Measurements from ENCODE around the gene SPRR5. TPM values are rescaled to one million over a fixed set of nuclear protein-coding genes. Genes with fewer than 3 reads are reported as not detected.

SPRR5 gene
- total and polyA plus RNA-seq, 11 donors: not detected

DNA sequence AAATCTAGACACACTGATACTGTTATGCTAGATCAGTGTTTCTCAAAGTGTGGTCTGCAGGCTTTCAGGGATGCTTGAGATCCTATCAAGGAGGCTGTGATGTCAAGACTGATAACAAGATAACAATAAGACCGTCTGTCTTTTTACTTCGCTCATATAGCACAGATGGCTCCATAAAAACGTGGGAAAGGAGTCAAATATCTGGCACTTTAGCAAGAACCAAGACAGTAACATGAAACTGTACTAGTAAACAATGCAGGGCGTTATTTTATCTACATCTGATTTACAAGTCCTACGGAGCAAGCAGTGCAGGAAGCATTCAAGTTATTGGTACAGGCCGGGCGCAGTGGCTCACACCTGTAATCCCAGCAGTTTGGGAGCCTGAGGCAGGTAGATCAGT, 50.9 kb downstream of the SPRR5 start:
- H3K27ac ChIP-seq: no peak overlapping the region
- WGBS, 4 donors: 40 to 44% (median 43%) methylated on average over 7 of the region's 7 CpGs
- intact Hi-C loops (cut with DNase I): no loop called here
- no peak overlapping the region for H3K4me3 ChIP-seq
- DNase-seq: no peak
- H3K36me3 ChIP-seq: no peaks in the 10 kb centered on the region
- H3K9me3 ChIP-seq: peaks cover 0 to 14% (median 0%) of the 10 kb centered on the region in 12 donors
- H3K27me3 ChIP-seq: peaks cover 0 to 6% (median 0%) of the 10 kb centered on the region in 9 donors
- H3K4me1 ChIP-seq: no peaks in the 10 kb centered on the region
- no peak for ATAC-seq
- TF ChIP-seq POLR2A (IDR thresholded peaks at IDR 0.05): no peak
- TF ChIP-seq, protein P1, sequence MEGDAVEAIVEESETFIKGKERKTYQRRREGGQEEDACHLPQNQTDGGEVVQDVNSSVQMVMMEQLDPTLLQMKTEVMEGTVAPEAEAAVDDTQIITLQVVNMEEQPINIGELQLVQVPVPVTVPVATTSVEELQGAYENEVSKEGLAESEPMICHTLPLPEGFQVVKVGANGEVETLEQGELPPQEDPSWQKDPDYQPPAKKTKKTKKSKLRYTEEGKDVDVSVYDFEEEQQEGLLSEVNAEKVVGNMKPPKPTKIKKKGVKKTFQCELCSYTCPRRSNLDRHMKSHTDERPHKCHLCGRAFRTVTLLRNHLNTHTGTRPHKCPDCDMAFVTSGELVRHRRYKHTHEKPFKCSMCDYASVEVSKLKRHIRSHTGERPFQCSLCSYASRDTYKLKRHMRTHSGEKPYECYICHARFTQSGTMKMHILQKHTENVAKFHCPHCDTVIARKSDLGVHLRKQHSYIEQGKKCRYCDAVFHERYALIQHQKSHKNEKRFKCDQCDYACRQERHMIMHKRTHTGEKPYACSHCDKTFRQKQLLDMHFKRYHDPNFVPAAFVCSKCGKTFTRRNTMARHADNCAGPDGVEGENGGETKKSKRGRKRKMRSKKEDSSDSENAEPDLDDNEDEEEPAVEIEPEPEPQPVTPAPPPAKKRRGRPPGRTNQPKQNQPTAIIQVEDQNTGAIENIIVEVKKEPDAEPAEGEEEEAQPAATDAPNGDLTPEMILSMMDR (IDR thresholded peaks at IDR 0.05): no peak

DNA sequence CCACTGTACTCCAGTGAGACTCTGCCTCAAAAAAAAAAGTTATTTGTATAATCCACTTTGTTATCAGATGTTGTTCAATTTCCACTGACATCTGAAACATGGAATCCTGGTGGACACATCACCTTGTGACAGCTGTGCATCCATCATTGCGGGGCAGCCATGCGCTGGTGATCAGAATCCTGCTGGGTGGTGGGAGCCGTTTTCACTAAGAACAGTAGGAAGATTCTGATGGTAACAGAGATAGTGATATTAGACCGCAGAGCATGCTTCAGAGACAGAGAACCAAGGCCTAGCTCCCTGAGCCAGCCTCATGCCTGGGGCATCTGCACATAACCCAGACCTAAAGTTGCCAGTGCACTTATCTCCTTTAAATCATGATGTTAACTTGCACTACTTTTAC, 51.5 kb downstream of the SPRR5 start:
- ATAC-seq: no peak
- H3K36me3 ChIP-seq: no peaks in the 10 kb centered on the region
- TF ChIP-seq, protein P1 (IDR thresholded peaks at IDR 0.05): no peak
- no peak for TF ChIP-seq POLR2A (IDR thresholded peaks at IDR 0.05)

More for the DNA sequence above, 51.5 kb downstream of the SPRR5 start:
- no peak for DNase-seq
- H3K9me3 ChIP-seq: peaks cover 0 to 14% (median 0%) of the 10 kb centered on the region in 12 donors
- WGBS, 4 donors: 74 to 82% (median 79%) methylated on average over 4 of the region's 4 CpGs
- H3K27me3 ChIP-seq: peaks cover 0 to 6% (median 0%) of the 10 kb centered on the region in 9 donors
- H3K4me1 ChIP-seq: no peaks in the 10 kb centered on the region
- H3K4me3 ChIP-seq: no peak overlapping the region
- no peak overlapping the region for H3K27ac ChIP-seq
- intact Hi-C loops (cut with DNase I): no loop called here

Other genes with a start within 250 kb of the SPRR5 start
- gene LCE2A, start 248.9 kb upstream of the SPRR5 start, total RNA-seq: not detected
- gene LCE2A, start 248.9 kb upstream of the SPRR5 start, polyA plus RNA-seq: not detected
- gene LCE4A, start 239.0 kb upstream of the SPRR5 start, total RNA-seq: not detected
- gene LCE4A, start 239.0 kb upstream of the SPRR5 start, polyA plus RNA-seq: not detected
- gene KPRP, start 189.2 kb upstream of the SPRR5 start, total RNA-seq: not detected
- gene KPRP, start 189.2 kb upstream of the SPRR5 start, polyA plus RNA-seq: not detected
- gene LCE1F, start 172.1 kb upstream of the SPRR5 start, total RNA-seq: not detected
- not detected for gene LCE1F, start 172.1 kb upstream of the SPRR5 start, polyA plus RNA-seq
- not detected for gene LCE1E, start 160.9 kb upstream of the SPRR5 start, total RNA-seq
- not detected for gene LCE1E, start 160.9 kb upstream of the SPRR5 start, polyA plus RNA-seq
- gene LCE1D, start 150.5 kb upstream of the SPRR5 start, total RNA-seq: not detected
- gene LCE1D, start 150.5 kb upstream of the SPRR5 start, polyA plus RNA-seq: not detected
- gene LCE1C, start 140.6 kb upstream of the SPRR5 start, total RNA-seq: not detected
- not detected for gene LCE1C, start 140.6 kb upstream of the SPRR5 start, polyA plus RNA-seq
- not detected for gene LCE1B, start 135.2 kb upstream of the SPRR5 start, total RNA-seq
- not detected for gene LCE1B, start 135.2 kb upstream of the SPRR5 start, polyA plus RNA-seq
- gene LCE1A, start 119.7 kb upstream of the SPRR5 start, total RNA-seq: not detected
- not detected for gene LCE1A, start 119.7 kb upstream of the SPRR5 start, polyA plus RNA-seq
- not detected for gene LCE6A, start 104.3 kb upstream of the SPRR5 start, total RNA-seq
- gene LCE6A, start 104.3 kb upstream of the SPRR5 start, polyA plus RNA-seq: not detected
- not detected for gene LCE7A, start 87.2 kb upstream of the SPRR5 start, total RNA-seq
- gene LCE7A, start 87.2 kb upstream of the SPRR5 start, polyA plus RNA-seq: not detected
- gene SMCP, start 68.9 kb upstream of the SPRR5 start, total RNA-seq: not detected
- gene SMCP, start 68.9 kb upstream of the SPRR5 start, polyA plus RNA-seq: not detected
- gene IVL, start 38.7 kb upstream of the SPRR5 start, total RNA-seq: not detected
- under 1 TPM in 1 of 2 donors, not detected in 1; 0.03 TPM for gene IVL, start 38.7 kb upstream of the SPRR5 start, polyA plus RNA-seq
- gene SPRR4, start 23.4 kb downstream of the SPRR5 start, total RNA-seq: not detected
- not detected for gene SPRR4, start 23.4 kb downstream of the SPRR5 start, polyA plus RNA-seq
- not detected for gene SPRR1A, start 36.9 kb downstream of the SPRR5 start, total RNA-seq
- not detected for gene SPRR1A, start 36.9 kb downstream of the SPRR5 start, polyA plus RNA-seq
- gene SPRR3, start 54.5 kb downstream of the SPRR5 start, total RNA-seq: not detected
- 1 to 10 TPM in 1 of 2 donors, not detected in 1; 1.2 TPM for gene SPRR3, start 54.5 kb downstream of the SPRR5 start, polyA plus RNA-seq
- gene SPRR1B, start 84.0 kb downstream of the SPRR5 start, total RNA-seq: not detected
- gene SPRR1B, start 84.0 kb downstream of the SPRR5 start, polyA plus RNA-seq: not detected
- not detected for gene SPRR2D, start 93.9 kb downstream of the SPRR5 start, total RNA-seq
- gene SPRR2D, start 93.9 kb downstream of the SPRR5 start, polyA plus RNA-seq: under 1 TPM in 1 of 2 donors, not detected in 1; 0.12 TPM
- not detected for gene SPRR2A, start 110.3 kb downstream of the SPRR5 start, total RNA-seq
- under 1 TPM in 1 of 2 donors, not detected in 1; 0.32 TPM for gene SPRR2A, start 110.3 kb downstream of the SPRR5 start, polyA plus RNA-seq
- not detected for gene SPRR2B, start 124.4 kb downstream of the SPRR5 start, total RNA-seq
- not detected for gene SPRR2B, start 124.4 kb downstream of the SPRR5 start, polyA plus RNA-seq
- not detected for gene SPRR2E, start 147.3 kb downstream of the SPRR5 start, total RNA-seq
- under 1 TPM in 1 of 2 donors, not detected in 1; 0.12 TPM for gene SPRR2E, start 147.3 kb downstream of the SPRR5 start, polyA plus RNA-seq
- gene SPRR2F, start 166.3 kb downstream of the SPRR5 start, total RNA-seq: 1 to 10 TPM in 1 of 9 donors, not detected in 8; 5.5 TPM
- gene SPRR2F, start 166.3 kb downstream of the SPRR5 start, polyA plus RNA-seq: not detected
- not detected for gene SPRR2G, start 203.7 kb downstream of the SPRR5 start, total RNA-seq
- not detected for gene SPRR2G, start 203.7 kb downstream of the SPRR5 start, polyA plus RNA-seq

Measured in heart left ventricle (tissue), 16 donors.